GM21528 (cell line): Measurements from ENCODE around the gene ACTN2.
A peak's percentile ranks its signal among the peaks of the same experiment; 100 is the strongest.

Experiments
- ATAC-seq: cut with Tn5 transposase; IDR thresholded peaks from one replicate; pipeline ENCODE4 v1.9.1; 2021; ENCODE audit warnings: mild to moderate bottlenecking, moderate library complexity; ENCODE audit not compliant: unreplicated experiment, low FRiP score

The ACTN2 gene

DNA sequence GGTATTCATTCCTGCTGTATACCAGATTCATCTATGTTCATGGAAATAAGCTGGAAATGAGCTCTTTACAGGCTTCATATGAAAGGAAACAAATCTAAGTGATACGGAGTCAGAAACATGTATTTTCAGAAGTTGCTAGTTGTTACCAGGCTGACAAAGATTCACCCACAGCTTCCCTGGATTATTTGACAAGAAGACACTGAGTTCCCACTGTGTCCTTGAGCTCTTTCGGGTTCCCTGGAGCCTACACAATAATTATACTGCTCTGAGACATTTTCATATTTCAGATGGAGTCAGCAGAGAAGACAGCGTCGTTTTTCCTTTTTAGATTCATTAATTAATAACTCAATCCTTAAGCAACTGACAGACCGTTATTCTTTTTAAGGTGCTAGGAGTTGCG lies 79.5 kb downstream of the ACTN2 start:
- ATAC-seq = no peak

- ATAC-seq = no peak
Measured at GRCh38 chr1:236766506-236766905, 80.2 kb downstream of the ACTN2 start.

DNA sequence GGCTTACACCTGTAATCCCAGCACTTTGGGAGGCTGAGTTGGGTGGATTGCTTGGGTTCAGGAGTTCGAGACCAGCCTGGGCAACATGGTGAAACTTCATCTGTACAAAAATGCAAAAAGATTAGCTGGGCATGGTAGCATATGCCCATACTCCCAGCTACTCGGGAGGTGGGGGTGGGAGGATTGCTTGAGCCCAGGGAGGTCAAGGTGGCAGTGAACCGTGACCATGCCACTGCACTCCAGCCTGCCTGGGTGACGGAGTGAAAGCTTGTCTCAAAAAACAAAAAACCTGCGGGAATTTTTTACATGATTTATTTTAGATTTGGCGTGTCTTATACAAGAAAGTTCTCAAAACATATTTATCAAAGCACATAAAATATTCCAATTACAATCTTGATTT lies 81.0 kb downstream of the ACTN2 start:
- no peak for ATAC-seq

- ATAC-seq = no peak
Measured at GRCh38 chr1:236768601-236769000, 82.3 kb downstream of the ACTN2 start.

GRCh38 chr1:236773919-236774318 lies 87.6 kb downstream of the ACTN2 start:
- no peak for ATAC-seq

- no peak for ATAC-seq
Measured at GRCh38 chr1:236774926-236775325, 88.6 kb downstream of the ACTN2 start.

- no peak for ATAC-seq
Measured at GRCh38 chr1:236779312-236779711, 93.0 kb downstream of the ACTN2 start.

DNA sequence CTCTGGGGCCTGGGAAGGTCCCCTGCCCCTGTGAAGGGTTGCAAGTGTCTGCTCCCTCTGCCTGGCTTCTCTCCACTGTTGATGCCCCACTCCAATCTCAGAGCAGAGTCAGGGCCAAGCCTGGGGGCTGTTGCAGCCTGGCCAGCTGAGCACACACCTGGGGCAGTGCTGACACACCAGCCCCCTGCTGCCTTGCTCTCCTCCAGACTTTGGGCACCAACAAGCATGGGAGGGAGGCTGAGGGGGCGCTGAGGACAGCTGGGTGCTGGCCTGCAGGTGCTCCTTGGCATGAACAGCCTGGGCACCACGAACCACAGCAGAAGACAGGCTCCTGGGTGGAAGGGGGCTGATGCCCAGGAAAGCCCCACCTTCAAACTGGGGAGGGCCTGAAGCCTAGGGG lies 99.2 kb downstream of the ACTN2 start:
- ATAC-seq = no peak

DNA sequence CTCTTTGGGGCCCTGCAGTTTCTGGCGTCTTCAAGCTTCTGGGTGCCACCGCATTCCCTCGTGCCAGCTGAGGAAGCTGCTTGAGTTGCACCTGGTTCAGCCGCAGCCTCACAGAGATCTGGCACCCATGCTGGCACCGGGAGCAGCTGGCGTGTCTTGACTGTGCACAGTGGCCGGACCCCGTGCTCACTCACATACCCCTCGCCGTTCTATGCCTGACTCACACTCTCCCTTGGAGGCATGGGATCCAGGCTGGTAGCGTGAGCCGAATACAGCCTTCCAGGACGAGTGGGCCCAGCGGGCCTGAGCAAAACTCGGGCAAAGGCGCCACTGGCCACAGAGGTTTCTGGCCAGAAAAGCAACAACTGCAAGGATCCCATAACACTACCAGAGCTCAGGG lies 100.2 kb downstream of the ACTN2 start:
- ATAC-seq = no peak

GRCh38 chr1:236794585-236795034 lies 108.3 kb downstream of the ACTN2 start:
- ATAC-seq = no peak

DNA sequence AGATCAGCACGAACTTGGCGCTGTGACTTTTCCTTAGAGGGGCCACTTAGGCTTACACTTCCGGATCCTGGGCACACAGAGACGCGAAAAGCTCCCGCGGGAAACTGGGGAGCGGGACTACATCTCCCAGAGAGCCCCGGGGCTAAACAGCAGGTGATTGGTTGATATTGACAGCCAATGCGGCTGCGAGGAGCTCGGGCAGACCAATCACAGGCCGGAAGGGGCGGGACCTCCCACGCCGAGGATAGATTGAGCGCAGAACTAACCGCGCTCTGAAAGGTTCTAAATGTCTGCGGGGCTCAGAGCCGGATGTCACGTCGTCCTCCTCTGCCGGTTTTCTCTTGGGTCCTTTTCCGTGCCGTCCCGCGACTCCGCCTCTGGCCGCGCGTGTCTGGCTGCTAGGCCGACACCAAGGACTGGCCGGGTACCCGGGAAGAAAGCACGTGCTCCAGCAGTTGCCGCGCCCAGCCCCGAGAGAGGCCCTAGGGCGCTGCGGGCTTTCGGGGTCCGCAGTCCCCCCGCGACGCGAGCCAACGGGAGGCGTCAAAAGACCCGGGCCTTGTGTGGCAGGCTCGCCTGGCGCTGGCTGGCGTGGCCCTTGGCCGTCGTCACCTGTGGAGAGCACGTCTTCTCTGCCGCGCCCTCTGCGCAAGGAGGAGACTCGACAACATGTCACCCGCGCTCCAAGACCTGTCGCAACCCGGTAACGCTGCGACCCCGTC lies 108.9 kb downstream of the ACTN2 start, which contains the start of gene MTR:
MTR (plus strand) TSS at position 258 of the 722 bp plus-strand sequence; CDS start at position 670, 412 bp downstream.
- ATAC-seq = peak; percentile 98

GRCh38 chr1:236795757-236796667 lies 109.7 kb downstream of the ACTN2 start:
- ATAC-seq = peak; percentile 51

DNA sequence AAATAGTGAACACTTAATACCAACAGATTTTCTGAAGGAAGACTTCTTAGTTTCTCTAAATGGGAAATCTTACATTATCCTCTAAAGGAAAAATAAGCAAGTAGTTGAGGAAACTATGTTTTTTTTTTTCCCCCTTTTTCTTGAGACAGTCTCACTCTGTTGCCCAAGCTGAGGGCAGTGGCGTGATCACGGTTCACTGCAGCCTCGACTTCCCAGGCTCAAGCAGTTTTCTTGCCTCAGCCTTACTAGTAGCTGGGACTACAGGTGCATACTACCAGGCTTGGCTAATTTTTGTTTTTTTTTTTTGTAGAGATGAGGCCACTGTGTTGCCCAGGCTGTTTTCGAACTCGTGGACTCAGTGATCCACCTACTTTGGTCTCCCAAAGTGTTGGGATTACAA lies 112.7 kb downstream of the ACTN2 start:
- ATAC-seq = no peak

DNA sequence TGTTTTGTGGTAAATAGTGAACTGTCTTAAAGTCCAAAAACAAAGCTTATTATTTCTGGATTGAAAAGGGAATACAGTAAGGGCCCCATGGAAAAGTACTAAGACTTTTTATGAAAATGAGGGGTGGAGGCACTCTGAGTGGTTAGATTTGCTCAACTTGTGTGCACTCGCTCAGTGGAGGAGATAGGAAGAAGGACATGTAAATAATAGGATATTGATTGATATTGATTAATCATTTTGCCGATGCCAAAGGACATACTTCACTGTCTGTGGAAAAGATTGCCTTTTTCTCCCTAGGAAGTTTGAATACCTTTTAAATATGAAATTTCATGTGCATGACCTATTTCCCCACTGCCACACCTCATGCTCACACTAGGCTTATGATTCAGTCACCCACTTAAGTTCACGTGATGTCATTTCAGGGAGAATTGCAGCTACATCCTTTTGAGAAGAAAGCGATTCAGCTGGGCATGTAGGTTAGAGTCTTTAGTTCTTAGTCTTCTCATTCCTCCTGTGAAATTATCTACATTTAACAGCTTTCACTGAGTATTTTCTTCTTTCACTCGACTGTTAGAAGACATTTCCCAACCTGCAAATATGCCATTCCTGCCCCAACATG lies 113.8 kb downstream of the ACTN2 start:
- ATAC-seq = no peak

DNA sequence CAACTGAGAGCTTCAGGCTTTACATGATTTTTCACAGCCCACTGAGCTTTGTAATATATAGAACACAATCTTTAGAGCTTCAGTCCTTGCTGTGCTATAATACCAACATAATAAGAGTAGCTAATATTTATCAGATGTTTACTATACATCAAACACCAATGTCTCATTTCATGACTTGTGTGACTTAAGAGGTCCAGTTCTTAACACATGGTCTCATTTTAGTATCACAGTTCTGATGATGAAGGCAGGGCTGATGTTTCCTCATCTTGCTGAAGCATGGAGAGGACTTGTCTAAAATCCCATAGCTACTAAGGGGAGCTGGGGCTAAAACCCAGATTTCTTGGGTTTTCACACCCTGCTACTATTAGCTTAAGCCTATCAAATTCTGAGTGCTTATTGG lies 114.3 kb downstream of the ACTN2 start:
- ATAC-seq = no peak

GRCh38 chr1:236802264-236802663 lies 116.0 kb downstream of the ACTN2 start:
- ATAC-seq = no peak

DNA sequence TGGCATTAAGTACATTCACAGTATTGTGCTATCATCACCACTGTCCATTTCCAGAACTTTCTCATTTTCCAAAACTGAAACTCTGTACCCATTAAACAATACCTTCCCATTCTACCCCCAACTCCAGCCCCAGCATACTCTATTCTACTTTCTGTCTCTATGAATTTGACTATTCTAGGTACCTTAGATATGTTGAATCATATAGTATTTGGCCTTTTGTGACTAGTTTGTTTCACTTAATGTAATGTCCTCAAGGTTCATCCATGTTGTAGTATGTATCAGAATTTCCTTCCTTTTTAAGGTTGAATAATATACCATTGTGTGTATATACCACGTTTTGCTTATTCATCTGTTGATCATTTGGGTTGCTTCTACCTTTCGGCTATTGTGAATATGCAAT lies 120.3 kb downstream of the ACTN2 start:
- ATAC-seq = no peak

DNA sequence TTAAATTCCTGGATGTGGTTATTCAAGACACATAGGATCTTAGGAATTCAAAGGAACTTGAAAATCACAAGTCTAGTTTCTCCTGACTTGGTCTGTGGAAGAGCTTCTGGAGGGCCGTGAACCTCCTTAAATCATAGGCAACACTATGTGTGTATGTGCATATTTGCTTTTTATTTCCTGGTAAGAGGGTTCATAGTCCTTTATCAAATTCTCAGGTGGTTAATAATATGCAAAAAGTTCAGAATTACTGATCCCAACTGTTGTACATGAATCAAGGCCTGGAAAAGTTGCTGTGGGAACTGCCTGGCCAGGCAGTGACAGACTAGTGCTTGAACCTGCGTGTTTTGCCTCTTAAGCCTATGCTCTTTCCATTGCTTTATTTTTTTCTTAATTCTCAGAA lies 121.7 kb downstream of the ACTN2 start:
- no peak for ATAC-seq

- ATAC-seq = no peak
Measured at GRCh38 chr1:236808564-236809130, 122.3 kb downstream of the ACTN2 start.

DNA sequence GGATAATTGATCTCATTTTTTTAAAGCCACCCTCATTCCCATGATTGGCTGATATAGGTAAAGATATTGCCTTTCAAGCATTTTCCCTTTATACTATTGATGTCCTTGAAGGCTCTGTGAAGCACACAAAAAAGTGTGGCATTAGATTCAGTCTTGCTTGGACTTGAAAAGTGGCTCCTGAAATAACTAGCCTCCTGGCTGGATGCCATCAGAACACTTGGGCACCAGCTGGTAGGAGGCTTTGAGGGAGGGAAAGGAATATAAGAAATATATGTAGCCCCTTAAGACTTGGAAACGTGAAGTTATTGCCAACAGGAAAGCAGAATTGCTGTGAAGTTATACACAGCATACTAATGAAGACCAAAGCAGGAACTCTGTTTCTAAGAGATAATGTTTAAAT lies 122.8 kb downstream of the ACTN2 start:
- no peak for ATAC-seq

DNA sequence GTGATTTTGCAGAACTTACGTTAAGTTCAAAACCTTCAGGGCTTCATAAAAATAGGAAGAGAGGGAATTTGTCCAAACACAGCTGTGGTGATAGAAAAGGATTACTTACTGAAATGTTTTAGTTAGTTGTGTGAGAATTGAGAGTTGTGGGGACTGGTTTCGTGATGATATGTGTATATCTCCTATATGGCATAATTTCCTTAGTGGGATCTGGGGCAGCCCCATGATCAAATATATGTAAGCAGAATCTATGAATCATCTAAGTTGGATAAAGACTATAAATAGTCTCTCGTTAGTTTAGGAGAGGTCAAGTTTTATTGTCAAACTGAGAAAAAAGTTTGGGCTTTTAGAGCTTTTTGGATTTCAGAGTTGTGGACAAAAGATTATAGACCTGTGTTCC lies 123.7 kb downstream of the ACTN2 start:
- no peak for ATAC-seq
